ENCODE data around the gene PTPRE. TPM values are rescaled to one million over a fixed set of nuclear protein-coding genes. Genes with fewer than 3 reads are reported as not detected.

Gene PTPRE
- total and polyA plus RNA-seq, 2 of the 4 experiments (the other 2 are of a cell fraction): 0.34 to 0.54 TPM

DNA sequence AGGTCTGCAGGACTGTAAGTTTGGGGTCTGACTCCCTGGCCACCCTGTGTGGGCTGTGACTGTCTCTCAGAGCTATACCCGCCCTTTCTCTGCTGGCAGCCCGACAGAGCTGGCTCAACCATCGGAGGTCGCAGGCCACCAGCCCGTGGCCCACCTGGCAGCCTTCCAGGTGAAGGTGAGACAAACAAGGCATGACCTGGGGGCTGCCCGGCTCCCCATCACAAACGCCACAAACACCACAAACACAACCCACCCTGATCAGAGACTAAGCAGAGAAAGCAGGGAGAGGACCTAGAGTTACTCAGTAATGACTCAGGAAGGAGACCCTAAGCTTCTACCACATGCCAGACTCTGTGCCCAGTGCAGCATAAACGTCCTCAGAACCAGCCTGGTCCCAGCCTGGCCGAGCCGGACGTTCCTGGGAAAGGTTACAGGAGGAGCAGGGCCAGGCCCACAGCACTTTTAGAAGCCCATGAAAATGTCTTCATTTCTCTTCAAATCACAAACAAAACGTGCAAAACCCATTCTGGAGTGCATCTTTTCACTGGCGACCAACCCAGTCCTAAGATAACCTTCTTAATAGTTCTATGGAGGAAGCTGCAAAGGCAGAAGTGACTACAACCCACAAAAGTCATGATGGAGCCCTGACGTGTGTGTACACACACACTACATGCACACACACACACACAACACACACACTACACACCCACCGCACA is 152.5 kb downstream of the PTPRE start:
- Histone ChIP-seq H2AK5ac (ENCODE audit: low read depth, low read length) (no peak overlapping the region), H3K4me1 (ENCODE audit: control insufficient read depth, insufficient read depth, low read length) (peaks cover 3% of the 10 kb centered on the region), H2BK120ac (ENCODE audit: low read depth, low read length) (no peak overlapping the region), H3K79me1 (ENCODE audit: low read depth in 1 of 2, low read length in 2 of 2) (no peaks in the 10 kb centered on the region), H2BK15ac (ENCODE audit: low read depth, low read length) (no peak overlapping the region), H3K9me3 (ENCODE audit: control insufficient read depth, insufficient read depth, low read length) (no peaks in the 10 kb centered on the region), H2AFZ (replicated peaks; ENCODE audit: low read length, poor library complexity) (no peak overlapping the region), H4K20me1 (ENCODE audit: insufficient read depth, low read length) (no peaks in the 10 kb centered on the region), H3K18ac (ENCODE audit: low read depth, low read length) (no peak overlapping the region), H3K4ac (ENCODE audit: low read depth, low read length) (no peak overlapping the region), H3K56ac (ENCODE audit: extremely low read depth, insufficient read depth, low read length) (no peak overlapping the region), H3K9ac (ENCODE audit: low read depth, low read length) (no peak overlapping the region), H3K36me3 (ENCODE audit: control insufficient read depth, insufficient read depth, low read length) (no peaks in the 10 kb centered on the region), H3K14ac (replicated peaks; ENCODE audit: low read depth, low read length) (no peak overlapping the region), H3K23ac (ENCODE audit: low read depth, low read length) (no peak overlapping the region), H2BK5ac (ENCODE audit: low read depth, low read length, poor library complexity, severe bottlenecking) (peak overlapping the region; percentile 77), H3K27me3 (ENCODE audit: control insufficient read depth, insufficient read depth, low read length) (no peaks in the 10 kb centered on the region; the same call in 1 of the 2 replicates), H2BK20ac (ENCODE audit: low read depth, low read length) (no peak overlapping the region), H4K5ac (ENCODE audit: low read depth, low read length) (no peak overlapping the region), H4K8ac (ENCODE audit: low read depth in 2 of 2, low read length in 2 of 2) (no peak overlapping the region), H3K27ac (ENCODE audit: insufficient read depth, low read length) (no peak overlapping the region), H4K91ac (ENCODE audit: insufficient read depth, low read depth, low read length) (no peak overlapping the region), H3K4me3 (ENCODE audit: insufficient read depth, low read depth, low read length) (no peak overlapping the region), H3K4me2 (ENCODE audit: low read depth, low read length) (no peak overlapping the region), H2AK9ac (replicated peaks; ENCODE audit: low read depth, low read length, poor library complexity) (no peak overlapping the region), H3K9me1 (ENCODE audit: insufficient read depth, low read length) (peaks cover 3% of the 10 kb centered on the region; the same call in 1 of the 2 replicates)
- DNase-seq (no peak), ATAC-seq (ENCODE audit: low read depth) (no peak)
- CTCF ChIA-PET: interaction anchor here (1.0 kb wide), 1 partner anchor 10 kb away, joined by 3 read pairs; no protein-coding TSS in a partner anchor
- dilution Hi-C loops (cut with HindIII; ENCODE audit: low sequenced_read_pairs, unreplicated experiment) (no loop called here), in situ Hi-C loops (cut with MboI; ENCODE audit: low sequenced_read_pairs) (no loop called here), intact Hi-C loops (cut with micrococcal nuclease) (no loop called here)
- 64% methylated on average over 3 of the region's 15 CpGs; no CpG with 5 or more reads in 1 of the 2 experiments for WGBS, 2 experiments (ENCODE audit: extremely low coverage in 2 of 2, insufficient read length in 1 of 2)
- POLR2A ChIA-PET (ENCODE audit: unreplicated experiment): no interaction called here
- no TSS peak for BruUV-seq (replicated peaks)
- TF ChIP-seq BHLHE40 (IDR thresholded peaks at IDR 0.05; ENCODE audit: low read depth, low read length): no peak
- TF ChIP-seq, protein P1, sequence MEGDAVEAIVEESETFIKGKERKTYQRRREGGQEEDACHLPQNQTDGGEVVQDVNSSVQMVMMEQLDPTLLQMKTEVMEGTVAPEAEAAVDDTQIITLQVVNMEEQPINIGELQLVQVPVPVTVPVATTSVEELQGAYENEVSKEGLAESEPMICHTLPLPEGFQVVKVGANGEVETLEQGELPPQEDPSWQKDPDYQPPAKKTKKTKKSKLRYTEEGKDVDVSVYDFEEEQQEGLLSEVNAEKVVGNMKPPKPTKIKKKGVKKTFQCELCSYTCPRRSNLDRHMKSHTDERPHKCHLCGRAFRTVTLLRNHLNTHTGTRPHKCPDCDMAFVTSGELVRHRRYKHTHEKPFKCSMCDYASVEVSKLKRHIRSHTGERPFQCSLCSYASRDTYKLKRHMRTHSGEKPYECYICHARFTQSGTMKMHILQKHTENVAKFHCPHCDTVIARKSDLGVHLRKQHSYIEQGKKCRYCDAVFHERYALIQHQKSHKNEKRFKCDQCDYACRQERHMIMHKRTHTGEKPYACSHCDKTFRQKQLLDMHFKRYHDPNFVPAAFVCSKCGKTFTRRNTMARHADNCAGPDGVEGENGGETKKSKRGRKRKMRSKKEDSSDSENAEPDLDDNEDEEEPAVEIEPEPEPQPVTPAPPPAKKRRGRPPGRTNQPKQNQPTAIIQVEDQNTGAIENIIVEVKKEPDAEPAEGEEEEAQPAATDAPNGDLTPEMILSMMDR (conservative IDR thresholded peaks at IDR 0.05; ENCODE audit: low read depth, low read length): no peak
- TF ChIP-seq POLR2A (IDR thresholded peaks at IDR 0.05; ENCODE audit: low read depth, low read length): no peak
- TF ChIP-seq SMC3 (IDR thresholded peaks at IDR 0.05; ENCODE audit: low read depth, low read length): no peak
- no peak for TF ChIP-seq MAFK (IDR thresholded peaks at IDR 0.05; ENCODE audit: low read depth, low read length)
- no peak for TF ChIP-seq RAD21 (IDR thresholded peaks at IDR 0.05; ENCODE audit: low read length)
- TF ChIP-seq RFX5 (IDR thresholded peaks at IDR 0.05; ENCODE audit: low read depth, low read length): no peak
